ENCODE measurements around the gene RNF151. TPM values are rescaled to one million over a fixed set of nuclear protein-coding genes. Genes with fewer than 3 reads are reported as not detected.

Gene RNF151
- total and polyA plus RNA-seq, 2 of the 13 experiments (the other 11 are each of a cell fraction or from before 2014, with no cell fraction given), result not detected

DNA sequence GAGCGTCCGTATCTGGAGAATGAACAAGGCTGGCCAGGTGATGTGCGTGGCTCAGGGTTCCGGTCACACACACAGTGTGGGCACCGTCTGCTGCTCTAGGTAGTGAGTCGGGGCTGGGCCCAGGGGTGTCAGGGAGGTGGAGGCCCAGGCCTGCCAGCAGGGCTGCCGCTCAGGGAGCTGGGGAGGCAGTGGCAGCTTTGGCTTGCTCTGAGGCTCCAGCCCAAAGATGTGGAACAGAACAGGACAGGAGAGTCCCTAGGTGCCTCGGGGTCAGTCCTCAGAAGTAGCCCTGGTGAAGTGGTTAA lies 9.5 kb downstream of the RNF151 start:
- Histone ChIP-seq H3K4me2 (ENCODE audit: low read depth, low read length) (no peak overlapping the region), H3K4me3 (replicated peaks in 1 of 3; ENCODE audit: insufficient read depth in 1 of 3, low read depth in 2 of 3, low read length in 3 of 3) (no peak overlapping the region), H3K9me3 (ENCODE audit: low read length) (no peaks in the 10 kb centered on the region), H3K36me3 (replicated peaks in 1 of 2; ENCODE audit: control insufficient read depth in 1 of 2, insufficient read depth in 2 of 2, low read length in 2 of 2) (peaks cover 21 to 34% of the 10 kb centered on the region in 2 experiments; a peak in 3 of 5 replicates), H3K27ac (ENCODE audit: extremely low read length, insufficient read depth, low read length) (no peak overlapping the region), H3K79me2 (ENCODE audit: insufficient read depth, low read length) (peaks cover 14% of the 10 kb centered on the region), H3K27me3 (ENCODE audit: control insufficient read depth in 1 of 2, insufficient read depth in 2 of 2, low read length in 2 of 2) (no peaks in the 10 kb centered on the region), H2AFZ (ENCODE audit: low read length) (no peak overlapping the region), H4K20me1 (ENCODE audit: insufficient read depth, low read length) (no peaks in the 10 kb centered on the region), H3K4me1 (ENCODE audit: insufficient read depth, low read length) (peaks cover 12% of the 10 kb centered on the region), H3K9ac (ENCODE audit: insufficient read depth, low read depth, low read length) (no peak overlapping the region)
- intact Hi-C loops (cut with micrococcal nuclease; ENCODE audit: unreplicated experiment), result no loop called here
- ChIA-PET CTCF (ENCODE audit: low intra/inter-chr PET ratio, low total read pairs) (no interaction called here), POLR2A (no interaction called here)
- DNase-seq (ENCODE audit: low spot score), result no peak
- no peak for ATAC-seq
- 97% methylated on average over 8 of the region's 8 CpGs for WGBS (ENCODE audit: low lambda C conversion rate)
- FAIRE-seq, result no peak
- no TSS peak for BruUV-seq (replicated peaks)
- TF ChIP-seq NFIB (CRISPR knock-in tag; IDR thresholded peaks at IDR 0.05; ENCODE audit: borderline replicate concordance), result no peak
- no peak for TF ChIP-seq ZNF280D (CRISPR knock-in tag; IDR thresholded peaks at IDR 0.05)
- no peak for TF ChIP-seq NRL (CRISPR knock-in tag; IDR thresholded peaks at IDR 0.05; ENCODE audit: borderline replicate concordance)
- no peak for TF ChIP-seq RNF219 (CRISPR knock-in tag; IDR thresholded peaks at IDR 0.05)
- in situ Hi-C loops (cut with HindIII; ENCODE audit: extremely low pct_ligation_motif_present, low pct_unique_long_range_greater_than_20kb), result no loop called here

All from HepG2 (cell line).